Activated CD8-positive, alpha-beta T cell treated with anti-CD3 and anti-CD28 coated beads for 36 hours (primary cell): ENCODE results near the gene TMPRSS9. TPM values are rescaled to one million over a fixed set of nuclear protein-coding genes. Genes with fewer than 3 reads are reported as not detected.

Experiments used
- ATAC-seq: fragments of 200-7000 bp; cut with Tn5 transposase; one replicate; pipeline ENCODE4 v1.10.0; 2021; ENCODE audit warnings: mild to moderate bottlenecking, moderate library complexity
- CTCF ChIA-PET: fragments of 350-600 bp; sonication (Branson Sonifier 250); formaldehyde crosslinking; loops from one replicate; lab custom pipeline; 2021; ENCODE audit warnings: antibody characterized with exemption; lab: Charles Lee
- POLR2A ChIA-PET: fragments of 350-600 bp; sonication (Branson Sonifier 250); formaldehyde crosslinking; loops from one replicate; lab custom pipeline; 2021; ENCODE audit warnings: antibody characterized with exemption; lab: Charles Lee
- DNase-seq: peaks from one replicate; pipeline ENCODE4 v3.0.0-alpha.2; 2020
- H3K27ac Mint-ChIP-seq: one replicate; pipeline ENCODE4 v1.8.0; 2021; ENCODE audit warnings: mild to moderate bottlenecking, mixed read lengths
- H3K27me3 Mint-ChIP-seq: one replicate; pipeline ENCODE4 v1.8.0; 2021; ENCODE audit warnings: mixed read lengths
- H3K36me3 Mint-ChIP-seq: one replicate; pipeline ENCODE4 v1.8.0; 2021; ENCODE audit warnings: low read depth, mixed read lengths
- H3K4me1 Mint-ChIP-seq: one replicate; pipeline ENCODE4 v1.8.0; 2021; ENCODE audit warnings: low read depth, mixed read lengths
- H3K4me3 Mint-ChIP-seq: one replicate; pipeline ENCODE4 v1.8.0; 2021; ENCODE audit warnings: mild to moderate bottlenecking, moderate library complexity, mixed read lengths
- H3K9me3 Mint-ChIP-seq: one replicate; pipeline ENCODE4 v1.8.0; 2021; ENCODE audit warnings: mixed read lengths
- CTCF ChIP-seq: fragments of 200-600 bp; IDR thresholded peaks from one replicate; pipeline ENCODE4 v1.8.0; 2022; ENCODE audit warnings: antibody characterized with exemption, mild to moderate bottlenecking
- intact Hi-C: fragments of 100-400 bp; cut with micrococcal nuclease; formaldehyde crosslinking; loops from one replicate; pipeline ENCODE4 v1.10.0; 2022
- total RNA-seq, 2 experiments: library from RNA; stranded (reverse); gene quantifications; one replicate each; pipeline ENCODE4 v1.2.3, GENCODE V29; 2021

TMPRSS9 gene
- total RNA-seq, 2 experiments from 2014 or later: not detected

GRCh38 chr19:2436384-2436783, 76.3 kb downstream of the TMPRSS9 start:
- no peak for DNase-seq
- Mint-ChIP-seq H3K36me3 (peaks cover 20% of the 10 kb centered on the region), H3K4me1 (no peaks in the 10 kb centered on the region), H3K4me3 (no peak overlapping the region), H3K27ac (no peak overlapping the region), H3K9me3 (no peaks in the 10 kb centered on the region), H3K27me3 (no peaks in the 10 kb centered on the region)
- ChIA-PET POLR2A (interaction anchor here (0.6 to 1.5 kb wide), 4 partner anchors 10 to 185 kb away, joined by 3 to 4 read pairs (median 3); partner anchors contain the start of gene LMNB2), CTCF (no interaction called here)
- ATAC-seq: no peak
- intact Hi-C loops: no loop called here
- no peak for TF ChIP-seq CTCF

GRCh38 chr19:2436926-2437325, 76.9 kb downstream of the TMPRSS9 start:
- H3K4me3 Mint-ChIP-seq: no peak overlapping the region
- ChIA-PET POLR2A (interaction anchor here (0.6 to 1.5 kb wide), 6 partner anchors 9 to 184 kb away, joined by 3 to 4 read pairs (median 3); partner anchors contain the start of gene LMNB2), CTCF (no interaction called here)
- DNase-seq: no peak
- no peak for ATAC-seq
- no peaks in the 10 kb centered on the region for H3K4me1 Mint-ChIP-seq
- H3K9me3 Mint-ChIP-seq: no peaks in the 10 kb centered on the region
- no peak overlapping the region for H3K27ac Mint-ChIP-seq
- TF ChIP-seq CTCF: no peak
- H3K27me3 Mint-ChIP-seq: no peaks in the 10 kb centered on the region
- intact Hi-C loops: no loop called here
- H3K36me3 Mint-ChIP-seq: peaks cover 23% of the 10 kb centered on the region

GRCh38 chr19:2438178-2438577, 78.1 kb downstream of the TMPRSS9 start:
- H3K9me3 Mint-ChIP-seq: no peaks in the 10 kb centered on the region
- intact Hi-C loops: no loop called here
- no peak overlapping the region for H3K27ac Mint-ChIP-seq
- H3K36me3 Mint-ChIP-seq: peaks cover 20% of the 10 kb centered on the region
- no peak for DNase-seq
- ATAC-seq: no peak
- CTCF ChIA-PET: no interaction called here
- no peaks in the 10 kb centered on the region for H3K27me3 Mint-ChIP-seq
- H3K4me1 Mint-ChIP-seq: no peaks in the 10 kb centered on the region
- no peak for TF ChIP-seq CTCF
- no peak overlapping the region for H3K4me3 Mint-ChIP-seq
- POLR2A ChIA-PET: interaction anchor here (1.8 to 4.6 kb wide), 2 partner anchors 11 to 18 kb away, joined by 10 to 31 read pairs; partner anchors contain the start of genes LMNB2 and TIMM13

- ATAC-seq (no peak), DNase-seq (no peak)
- peaks cover 21% of the 10 kb centered on the region for H3K36me3 Mint-ChIP-seq
- intact Hi-C loops: no loop called here
- POLR2A ChIA-PET: interaction anchor here (0.5 to 4.6 kb wide), 2 partner anchors 14 to 540 kb away, joined by 3 to 31 read pairs; partner anchors contain the start of gene TIMM13
- TF ChIP-seq CTCF: no peak
- no peaks in the 10 kb centered on the region for H3K9me3 Mint-ChIP-seq
- no peaks in the 10 kb centered on the region for H3K27me3 Mint-ChIP-seq
- CTCF ChIA-PET: no interaction called here
- H3K4me1 Mint-ChIP-seq: no peaks in the 10 kb centered on the region
- H3K27ac Mint-ChIP-seq: no peak overlapping the region
- no peak overlapping the region for H3K4me3 Mint-ChIP-seq
These were observed 80.5 kb downstream of the TMPRSS9 start for GRCh38 chr19:2440515-2440914.

- no peak for TF ChIP-seq CTCF
- peaks cover 19% of the 10 kb centered on the region for H3K36me3 Mint-ChIP-seq
- H3K27ac Mint-ChIP-seq: no peak overlapping the region
- ChIA-PET CTCF (no interaction called here), POLR2A (interaction anchor here (0.5 to 4.6 kb wide), 3 partner anchors 9 to 540 kb away, joined by 3 to 31 read pairs (median 3); partner anchors contain the start of gene TIMM13)
- H3K4me3 Mint-ChIP-seq: no peak overlapping the region
- intact Hi-C loops: no loop called here
- no peak for ATAC-seq
- peaks cover under 1% of the 10 kb centered on the region for H3K4me1 Mint-ChIP-seq
- no peaks in the 10 kb centered on the region for H3K27me3 Mint-ChIP-seq
- DNase-seq: no peak
- no peaks in the 10 kb centered on the region for H3K9me3 Mint-ChIP-seq
These were observed 81.2 kb downstream of the TMPRSS9 start for GRCh38 chr19:2441096-2441752.
